HL-60 (cell line): ENCODE results near the gene CYP4F22.

Experiments used
- CTCF ChIP-seq: IDR thresholded peaks from one replicate; pipeline ENCODE4 v1.5.1; 2011; ENCODE audit warnings: low read length, control low read depth, inconsistent platforms; ENCODE audit not compliant: insufficient read depth
- POLR2AphosphoS5 ChIP-seq: IDR thresholded peaks from 2 replicates; pipeline ENCODE4 v1.6.1; 2012; ENCODE audit warnings: low read depth

- TF ChIP-seq POLR2AphosphoS5 (no peak), CTCF (no peak)
Measured at GRCh38 chr19:15539638-15540037, 31.3 kb downstream of the CYP4F22 start.
